ENCODE measurements around the gene LMNA.

DNA sequence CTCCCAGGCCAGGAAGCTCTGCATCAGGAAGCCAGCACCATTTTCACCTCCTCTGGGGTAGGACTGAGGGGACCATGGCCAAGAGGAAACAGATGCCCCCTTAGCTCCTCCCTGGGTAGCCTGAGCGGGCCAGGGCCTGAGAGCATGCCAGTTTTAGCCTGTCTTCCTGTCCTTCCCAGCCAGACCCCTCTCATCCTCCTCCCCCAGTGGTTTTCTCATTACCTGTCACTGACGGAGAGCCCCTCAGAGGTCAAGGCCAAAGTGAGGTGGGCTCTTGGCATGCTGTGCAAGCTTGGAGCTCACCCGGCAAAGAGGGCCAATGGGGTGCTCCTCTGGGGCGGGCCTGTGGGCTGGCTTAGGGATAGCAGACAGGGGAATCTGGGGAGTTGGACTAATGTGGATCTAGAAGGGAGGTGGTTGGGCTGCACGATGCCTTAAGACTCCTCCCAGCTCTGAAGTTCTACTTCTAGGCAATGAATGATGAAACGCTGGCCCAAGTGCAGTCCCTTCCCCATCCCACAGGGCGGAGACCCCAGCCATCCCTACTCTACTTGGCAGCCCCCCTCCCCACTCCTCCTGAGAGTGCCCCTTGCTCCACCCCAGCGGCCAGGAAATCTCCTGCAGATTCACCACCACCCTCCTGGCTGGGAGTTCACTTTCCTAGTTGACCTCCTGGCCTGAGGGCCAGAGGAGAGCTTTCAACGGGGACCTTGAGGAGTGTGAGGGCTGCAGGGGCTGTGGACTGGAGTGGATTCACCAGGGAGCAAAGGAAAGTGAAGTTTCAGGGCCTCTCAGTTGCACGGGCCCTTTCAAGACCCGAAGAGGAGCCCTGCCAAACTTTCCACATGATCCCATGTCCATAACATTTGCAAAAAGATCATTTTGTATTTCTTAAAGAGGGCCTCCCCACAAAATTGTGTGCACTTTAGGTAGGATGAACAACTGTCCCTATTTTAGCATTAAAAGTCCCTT is 9.4 kb upstream of the LMNA start:
- TF ChIP-seq, protein P1, sequence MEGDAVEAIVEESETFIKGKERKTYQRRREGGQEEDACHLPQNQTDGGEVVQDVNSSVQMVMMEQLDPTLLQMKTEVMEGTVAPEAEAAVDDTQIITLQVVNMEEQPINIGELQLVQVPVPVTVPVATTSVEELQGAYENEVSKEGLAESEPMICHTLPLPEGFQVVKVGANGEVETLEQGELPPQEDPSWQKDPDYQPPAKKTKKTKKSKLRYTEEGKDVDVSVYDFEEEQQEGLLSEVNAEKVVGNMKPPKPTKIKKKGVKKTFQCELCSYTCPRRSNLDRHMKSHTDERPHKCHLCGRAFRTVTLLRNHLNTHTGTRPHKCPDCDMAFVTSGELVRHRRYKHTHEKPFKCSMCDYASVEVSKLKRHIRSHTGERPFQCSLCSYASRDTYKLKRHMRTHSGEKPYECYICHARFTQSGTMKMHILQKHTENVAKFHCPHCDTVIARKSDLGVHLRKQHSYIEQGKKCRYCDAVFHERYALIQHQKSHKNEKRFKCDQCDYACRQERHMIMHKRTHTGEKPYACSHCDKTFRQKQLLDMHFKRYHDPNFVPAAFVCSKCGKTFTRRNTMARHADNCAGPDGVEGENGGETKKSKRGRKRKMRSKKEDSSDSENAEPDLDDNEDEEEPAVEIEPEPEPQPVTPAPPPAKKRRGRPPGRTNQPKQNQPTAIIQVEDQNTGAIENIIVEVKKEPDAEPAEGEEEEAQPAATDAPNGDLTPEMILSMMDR (IDR thresholded peaks at IDR 0.05), result no peak
- TF ChIP-seq POLR2A (IDR thresholded peaks at IDR 0.05), result no peak
